H1 (cell line): ENCODE results near the gene NDUFA8.

Source experiments
- CTCF ChIP-seq, 3 experiments: IDR thresholded peaks; 1 replicate in 2 of 3; 2 replicates in 1 of 3; pipeline versions ENCODE4 v1.5.1 to v1.6.1; 2011; ENCODE audit warnings: low read length in 3 of 3, mild to moderate bottlenecking in 3 of 3, inconsistent platforms in 2 of 3, low read depth in 1 of 3, moderate library complexity in 1 of 3; ENCODE audit not compliant: insufficient read depth in 1 of 3; ENCODE audit errors: control extremely low read depth in 1 of 3
- EGR1 ChIP-seq: IDR thresholded peaks from 2 replicates; pipeline ENCODE4 v1.6.1; 2011; ENCODE audit warnings: low read depth, low read length, borderline replicate concordance
- RNF2 ChIP-seq: fragments of 200-900, 300-1000 bp; sonication (generic); IDR thresholded peaks from 2 replicates; pipeline ENCODE4 v1.7.1; 2016; ENCODE audit warnings: borderline replicate concordance, low read depth, mild to moderate bottlenecking, antibody characterized with exemption, low read length; ENCODE audit not compliant: poor library complexity, severe bottlenecking; ENCODE audit errors: missing control alignments

- no peak for TF ChIP-seq EGR1
- TF ChIP-seq CTCF (IDR thresholded peaks at IDR 0.05; ENCODE audit: control extremely low read depth in 1 of 3, insufficient read depth in 1 of 3, low read depth in 1 of 3, low read length in 3 of 3): no peak
- TF ChIP-seq RNF2: no peak
Observed at GRCh38 chr9:122201641-122202040, 42.1 kb upstream of the NDUFA8 start.
